Choroid plexus epithelial cell (primary cell): Measurements from ENCODE around the gene POU6F1.
A peak's percentile ranks its signal among the peaks of the same experiment; 100 is the strongest.

Source experiments
- DNase-seq: peaks from one replicate; pipeline ENCODE4 v3.0.0-alpha.2; 2010; ENCODE audit warnings: low read depth
- H3K4me3 ChIP-seq: 2 replicates; pipeline ENCODE4 v1.5.1; 2011; ENCODE audit warnings: low read depth, mild to moderate bottlenecking, control low read depth, low read length, moderate library complexity
- TF ChIP-seq, protein P1 (sequence below): conservative IDR thresholded peaks from 2 replicates; pipeline ENCODE4 v1.5.1; 2011; ENCODE audit warnings: low read depth, mild to moderate bottlenecking, control low read depth, inconsistent platforms, low read length, moderate library complexity

POU6F1 gene

DNA sequence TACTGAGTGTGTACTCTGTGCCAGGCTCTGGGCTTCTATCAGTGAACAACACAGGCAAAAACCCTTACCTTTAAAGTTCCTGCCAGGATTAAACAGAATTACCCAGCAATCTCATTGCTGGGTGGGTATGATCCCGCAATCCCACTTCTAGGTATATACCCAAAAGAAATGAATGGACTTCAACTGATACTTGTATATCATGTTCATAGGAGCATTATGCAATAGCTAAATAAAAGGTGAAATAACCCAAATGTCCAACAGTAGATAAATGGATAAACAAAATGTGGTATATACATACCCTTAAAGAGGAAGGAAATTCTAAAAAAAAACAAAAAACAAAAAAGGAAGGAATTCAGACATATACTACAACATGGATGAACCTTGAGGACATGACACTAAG is 35.4 kb upstream of the POU6F1 start:
- TF ChIP-seq, protein P1, sequence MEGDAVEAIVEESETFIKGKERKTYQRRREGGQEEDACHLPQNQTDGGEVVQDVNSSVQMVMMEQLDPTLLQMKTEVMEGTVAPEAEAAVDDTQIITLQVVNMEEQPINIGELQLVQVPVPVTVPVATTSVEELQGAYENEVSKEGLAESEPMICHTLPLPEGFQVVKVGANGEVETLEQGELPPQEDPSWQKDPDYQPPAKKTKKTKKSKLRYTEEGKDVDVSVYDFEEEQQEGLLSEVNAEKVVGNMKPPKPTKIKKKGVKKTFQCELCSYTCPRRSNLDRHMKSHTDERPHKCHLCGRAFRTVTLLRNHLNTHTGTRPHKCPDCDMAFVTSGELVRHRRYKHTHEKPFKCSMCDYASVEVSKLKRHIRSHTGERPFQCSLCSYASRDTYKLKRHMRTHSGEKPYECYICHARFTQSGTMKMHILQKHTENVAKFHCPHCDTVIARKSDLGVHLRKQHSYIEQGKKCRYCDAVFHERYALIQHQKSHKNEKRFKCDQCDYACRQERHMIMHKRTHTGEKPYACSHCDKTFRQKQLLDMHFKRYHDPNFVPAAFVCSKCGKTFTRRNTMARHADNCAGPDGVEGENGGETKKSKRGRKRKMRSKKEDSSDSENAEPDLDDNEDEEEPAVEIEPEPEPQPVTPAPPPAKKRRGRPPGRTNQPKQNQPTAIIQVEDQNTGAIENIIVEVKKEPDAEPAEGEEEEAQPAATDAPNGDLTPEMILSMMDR = no peak
- no peak overlapping the region for H3K4me3 ChIP-seq
- no peak for DNase-seq

DNA sequence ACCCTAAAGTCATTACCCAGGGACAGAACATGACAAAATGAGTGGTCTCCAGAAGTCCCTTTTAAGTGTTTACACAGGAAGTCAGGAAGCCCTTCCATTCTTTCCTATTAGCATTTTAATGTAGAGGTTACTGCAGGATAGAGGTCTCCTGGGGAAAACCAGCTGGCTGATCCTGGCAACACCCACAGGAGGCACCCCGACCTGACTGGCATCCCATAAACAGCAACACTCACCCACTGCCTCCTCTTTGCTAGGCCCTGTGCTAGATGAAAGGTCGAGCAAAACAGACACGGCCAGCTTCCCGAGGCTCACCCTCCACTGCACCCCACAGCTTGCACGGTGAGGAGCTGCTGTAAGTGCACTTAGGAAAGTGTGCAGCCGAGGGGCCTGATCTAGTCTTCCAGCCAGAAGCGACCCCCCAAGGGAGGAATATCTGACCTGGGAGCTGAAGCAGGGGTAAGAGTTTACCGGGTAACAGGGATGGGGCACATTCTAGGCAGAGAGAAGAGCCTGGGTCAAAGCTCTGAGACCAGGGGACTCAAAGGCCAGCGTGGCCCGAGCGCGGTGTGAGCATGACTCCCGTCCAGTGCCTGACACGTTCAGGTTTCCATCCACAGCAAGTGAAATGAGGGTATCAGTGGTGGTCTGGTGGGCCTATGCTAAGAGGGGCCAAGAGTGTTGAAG is 29.8 kb upstream of the POU6F1 start:
- DNase-seq = no peak

DNA sequence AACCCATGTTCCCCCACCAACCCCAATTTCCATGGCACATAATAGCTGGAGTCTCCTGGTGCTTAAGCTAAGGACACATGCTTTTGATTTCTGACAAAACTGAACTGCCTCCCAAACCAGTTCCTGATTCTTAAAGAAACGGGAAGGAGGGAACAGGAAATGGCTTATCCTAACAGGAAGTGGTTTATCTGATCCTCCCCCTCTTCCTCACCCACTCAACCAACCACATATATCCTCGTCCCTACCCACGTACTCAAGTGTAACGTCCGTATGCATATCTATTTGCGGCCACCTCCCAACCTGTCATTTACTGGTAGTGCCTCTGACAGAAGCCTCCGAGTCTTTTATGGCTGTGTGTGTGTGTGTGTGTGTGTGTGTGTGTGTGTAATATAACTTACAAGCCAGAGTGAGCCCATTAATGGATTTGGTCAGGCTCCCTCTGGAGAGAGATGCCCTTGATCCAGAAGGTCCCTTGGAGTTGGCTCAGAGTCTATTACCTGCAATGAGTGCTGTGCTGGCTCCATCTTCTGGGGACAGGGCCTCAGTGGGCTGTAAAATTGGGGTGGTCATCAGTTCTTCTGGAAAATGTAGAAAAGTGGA is 28.5 kb upstream of the POU6F1 start:
- peak overlapping the region; percentile 26 for H3K4me3 ChIP-seq
- TF ChIP-seq, protein P1 = peak; percentile 33
- DNase-seq = peak; percentile 65

More for the DNA sequence above, 29.8 kb upstream of the POU6F1 start:
- TF ChIP-seq, protein P1 = no peak
- H3K4me3 ChIP-seq = no peak overlapping the region

DNA sequence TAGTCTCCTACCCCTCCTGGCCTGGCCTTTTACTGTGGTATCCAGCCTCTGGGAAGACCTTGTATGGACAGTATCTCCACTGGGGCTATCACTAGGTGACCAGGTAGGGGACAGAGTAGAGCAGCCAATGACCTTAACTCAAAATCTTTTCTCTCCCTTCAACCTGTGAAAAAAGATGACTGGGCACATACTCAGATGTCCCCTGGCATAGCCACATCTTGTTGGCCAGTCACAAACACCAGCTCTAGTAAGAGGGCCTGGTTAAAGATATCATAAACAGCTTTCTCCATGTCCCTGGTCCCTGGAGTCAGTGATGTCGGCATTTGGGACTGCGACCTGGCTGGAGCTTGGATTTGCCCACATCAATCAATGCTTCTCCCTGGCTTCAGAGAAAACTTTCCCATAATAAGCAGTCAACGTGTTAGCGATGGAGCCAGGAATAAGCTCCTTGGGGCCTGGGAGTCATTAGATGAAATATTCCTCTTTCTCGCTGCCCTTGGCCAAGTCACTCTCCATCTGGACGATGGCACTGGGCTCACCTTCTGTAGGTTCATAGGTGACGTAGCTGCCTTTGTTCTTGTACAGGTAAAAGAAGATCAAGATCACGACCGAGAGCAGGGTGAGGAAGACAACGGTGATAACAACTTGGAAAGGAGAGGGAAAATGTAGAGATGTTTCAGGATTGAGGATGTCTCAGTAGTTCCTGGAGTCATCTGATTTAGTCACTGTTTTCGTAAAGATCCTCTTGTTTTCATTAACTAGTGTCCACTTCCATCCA is 27.8 kb upstream of the POU6F1 start:
- no peak for DNase-seq
- TF ChIP-seq, protein P1 = no peak
- no peak overlapping the region for H3K4me3 ChIP-seq

DNA sequence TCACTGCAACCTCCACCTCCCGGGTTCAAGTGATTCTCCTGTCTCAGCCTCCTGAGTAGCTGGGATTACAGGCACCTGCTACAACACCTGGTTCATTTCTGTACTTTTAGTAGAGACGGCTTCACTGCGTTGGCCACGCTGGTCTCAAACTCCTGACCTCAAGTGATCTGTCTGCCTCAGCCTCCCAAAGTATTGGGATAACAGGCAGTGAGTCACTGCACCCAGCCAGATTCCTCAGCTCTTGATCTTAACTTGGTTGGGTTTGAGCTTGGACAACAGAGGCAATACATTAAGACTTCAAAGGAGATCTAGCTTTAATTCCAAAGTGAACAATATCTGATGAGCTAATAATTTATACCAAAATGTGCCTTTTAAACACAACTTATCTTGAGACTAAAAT is 26.4 kb upstream of the POU6F1 start:
- TF ChIP-seq, protein P1 = no peak
- peak; percentile 32 for DNase-seq
- H3K4me3 ChIP-seq = no peak overlapping the region

DNA sequence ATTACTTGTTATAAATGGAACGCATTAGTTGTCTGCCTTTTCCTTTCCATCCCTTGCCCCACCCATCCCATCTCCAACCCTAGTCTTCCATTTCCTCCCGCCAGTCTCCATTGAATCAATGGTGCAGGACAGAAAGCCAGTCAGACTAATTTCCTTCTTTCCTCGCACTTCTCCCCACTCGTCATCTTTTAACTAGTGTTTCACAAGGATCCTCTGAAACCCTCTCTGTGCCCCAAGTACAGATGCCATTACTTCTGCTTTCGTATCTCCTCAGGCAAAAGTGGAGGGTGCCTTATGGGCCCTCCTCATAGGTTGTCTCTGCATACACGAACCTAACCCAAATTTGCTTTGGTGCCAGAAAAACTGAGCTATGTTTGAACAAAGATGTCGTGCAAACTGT is 25.0 kb upstream of the POU6F1 start:
- no peak overlapping the region for H3K4me3 ChIP-seq
- TF ChIP-seq, protein P1 = no peak
- no peak for DNase-seq
